ENCODE results near the gene CYP4B1. TPM values are rescaled to one million over a fixed set of nuclear protein-coding genes. Genes with fewer than 3 reads are reported as not detected.

The CYP4B1 gene
- total RNA-seq, 1 experiment from 2014 or later, result not detected

- Mint-ChIP-seq H3K36me3 (ENCODE audit: insufficient read depth in 1 of 3, low read depth in 3 of 3) (no peaks in the 10 kb centered on the region; a peak in 1 of 7 replicates), H3K4me1 (peaks cover 30 to 36% of the 10 kb centered on the region in 2 experiments), H3K4me3 (peak overlapping the region in 1 of 2 experiments; percentile 39; a peak in 1 of 5 replicates), H3K27me3 (ENCODE audit: low read depth) (peaks cover 6% of the 10 kb centered on the region), H3K9me3 (peaks cover 3 to 6% of the 10 kb centered on the region in 2 experiments; a peak in 3 of 5 replicates), H3K27ac (peak overlapping the region; percentile 29 to 90 (median 61); a peak in 6 of 7 replicates)
- Histone ChIP-seq H2BK15ac (ENCODE audit: low read depth, low read length) (no peak overlapping the region), H3T11ph (ENCODE audit: low read length) (no peak overlapping the region), H3K4me1 (ENCODE audit: insufficient read depth, low read length) (peaks cover 9% of the 10 kb centered on the region; the same call in 1 of the 2 replicates), H2BK12ac (ENCODE audit: insufficient read length, low read depth, low read length) (no peak overlapping the region), H2AK5ac (ENCODE audit: insufficient read length, low read length) (no peak overlapping the region), H4K20me1 (ENCODE audit: control insufficient read depth, insufficient read depth, insufficient read length) (no peaks in the 10 kb centered on the region), H2BK20ac (ENCODE audit: low read depth, low read length, poor library complexity, severe bottlenecking) (no peak overlapping the region), H3K23me2 (ENCODE audit: insufficient read length, low read depth, low read length, poor library complexity, severe bottlenecking) (no peaks in the 10 kb centered on the region), H2BK120ac (ENCODE audit: low read depth, low read length, poor library complexity, severe bottlenecking) (no peak overlapping the region), H3K79me1 (ENCODE audit: insufficient read depth, low read depth, low read length, poor library complexity, severe bottlenecking) (no peaks in the 10 kb centered on the region), H2AFZ (ENCODE audit: low read length) (no peak overlapping the region), H3K9me3 (ENCODE audit: control insufficient read depth, low read depth, low read length) (no peaks in the 10 kb centered on the region), H3K56ac (ENCODE audit: insufficient read length, low read depth, low read length) (no peak overlapping the region), H3K23ac (ENCODE audit: insufficient read length, low read depth, low read length) (no peak overlapping the region), H3K18ac (ENCODE audit: insufficient read length, low read depth, low read length) (no peak overlapping the region), H3K79me2 (ENCODE audit: insufficient read depth, low read length) (no peaks in the 10 kb centered on the region), H4K5ac (ENCODE audit: insufficient read length, low read depth, low read length) (no peak overlapping the region), H3K14ac (ENCODE audit: insufficient read depth, low read length) (no peak overlapping the region), H2BK5ac (ENCODE audit: insufficient read length, low read length) (no peak overlapping the region), H4K91ac (ENCODE audit: insufficient read length, low read depth, low read length) (no peak overlapping the region), H3K27me3 (ENCODE audit: insufficient read depth, low read length) (no peaks in the 10 kb centered on the region), H3K27ac (ENCODE audit: insufficient read length, low read depth, low read length) (no peak overlapping the region), H4K8ac (replicated peaks; ENCODE audit: insufficient read length, low read depth, low read length) (no peak overlapping the region), H3K4ac (ENCODE audit: low read depth, low read length) (no peak overlapping the region), H3K4me2 (ENCODE audit: insufficient read depth, insufficient read length, low read length) (no peak overlapping the region), H3K9ac (ENCODE audit: extremely low read depth, insufficient read length, low read length) (no peak overlapping the region)
- DNase-seq, result peak; percentile 58
- TF ChIP-seq CTCF (conservative IDR thresholded peaks at IDR 0.05), result no peak
- no CpG with 5 or more reads among the region's 6 CpGs for WGBS (ENCODE audit: extremely low coverage, insufficient read length, low lambda C conversion rate)
Observed at GRCh38 chr1:46757247-46757955, 41.4 kb upstream of the CYP4B1 start.
